ENCODE data around the gene KCTD20. TPM values are rescaled to one million over a fixed set of nuclear protein-coding genes. Genes with fewer than 3 reads are reported as not detected.

Gene KCTD20
- total and polyA plus RNA-seq, 2 of the 13 experiments (the other 11 are each of a cell fraction or from before 2014, with no cell fraction given): 52.7 to 67.1 TPM

DNA sequence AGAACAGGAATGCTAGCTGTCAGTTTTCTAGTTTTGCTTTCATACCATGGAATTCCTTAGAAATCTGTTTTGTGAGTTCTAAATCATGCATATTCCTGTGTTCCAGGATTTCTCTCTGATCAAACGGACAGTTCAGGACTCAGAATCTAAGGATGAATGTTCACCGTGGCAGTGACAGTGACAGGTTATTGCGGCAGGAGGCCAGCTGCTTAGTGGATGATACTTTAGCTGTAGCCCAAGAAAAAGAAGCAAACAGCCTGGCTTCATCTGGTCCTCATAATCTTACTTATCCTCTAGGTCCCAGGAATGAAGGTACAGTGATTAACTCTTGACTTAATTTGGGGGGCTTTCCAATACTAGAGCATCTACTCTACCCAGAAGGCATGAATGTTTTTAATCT, 27.1 kb downstream of the KCTD20 start:
- Histone ChIP-seq H3K4me2 (ENCODE audit: low read depth, low read length) (no peak overlapping the region), H3K27ac (ENCODE audit: extremely low read length, insufficient read depth, low read length) (no peak overlapping the region)
- no TSS peak for BruUV-seq (replicated peaks)

More for the DNA sequence above, 27.1 kb downstream of the KCTD20 start:
- DNase-seq (ENCODE audit: low spot score): no peak
- Histone ChIP-seq H3K9ac (ENCODE audit: insufficient read depth, low read depth, low read length) (no peak overlapping the region), H3K9me3 (ENCODE audit: low read length) (no peaks in the 10 kb centered on the region), H3K4me1 (ENCODE audit: insufficient read depth, low read length) (no peaks in the 10 kb centered on the region), H3K4me3 (replicated peaks in 1 of 3; ENCODE audit: insufficient read depth in 1 of 3, low read depth in 2 of 3, low read length in 3 of 3) (no peak overlapping the region), H3K36me3 (replicated peaks in 1 of 2; ENCODE audit: control insufficient read depth in 1 of 2, insufficient read depth in 2 of 2, low read length in 2 of 2) (peaks cover 7 to 29% of the 10 kb centered on the region in 2 experiments), H2AFZ (ENCODE audit: low read length) (no peak overlapping the region), H3K79me2 (ENCODE audit: insufficient read depth, low read length) (peaks cover 43% of the 10 kb centered on the region), H4K20me1 (ENCODE audit: insufficient read depth, low read length) (peaks cover 16% of the 10 kb centered on the region), H3K27me3 (ENCODE audit: control insufficient read depth in 1 of 2, insufficient read depth in 2 of 2, low read length in 2 of 2) (no peaks in the 10 kb centered on the region)
- 99% methylated on average over 3 of the region's 3 CpGs for WGBS (ENCODE audit: low lambda C conversion rate)
- TF ChIP-seq HOXA5 (CRISPR knock-in tag; IDR thresholded peaks at IDR 0.05) (no peak), ZBTB7A (CRISPR knock-in tag; IDR thresholded peaks at IDR 0.05) (no peak), ZNF577 (CRISPR knock-in tag; IDR thresholded peaks at IDR 0.05; ENCODE audit: borderline replicate concordance, low read depth) (no peak), YY1 (IDR thresholded peaks at IDR 0.05; ENCODE audit: insufficient read depth, insufficient replicate concordance, low read depth, low read length) (no peak)
- TF ChIP-seq, protein P1, sequence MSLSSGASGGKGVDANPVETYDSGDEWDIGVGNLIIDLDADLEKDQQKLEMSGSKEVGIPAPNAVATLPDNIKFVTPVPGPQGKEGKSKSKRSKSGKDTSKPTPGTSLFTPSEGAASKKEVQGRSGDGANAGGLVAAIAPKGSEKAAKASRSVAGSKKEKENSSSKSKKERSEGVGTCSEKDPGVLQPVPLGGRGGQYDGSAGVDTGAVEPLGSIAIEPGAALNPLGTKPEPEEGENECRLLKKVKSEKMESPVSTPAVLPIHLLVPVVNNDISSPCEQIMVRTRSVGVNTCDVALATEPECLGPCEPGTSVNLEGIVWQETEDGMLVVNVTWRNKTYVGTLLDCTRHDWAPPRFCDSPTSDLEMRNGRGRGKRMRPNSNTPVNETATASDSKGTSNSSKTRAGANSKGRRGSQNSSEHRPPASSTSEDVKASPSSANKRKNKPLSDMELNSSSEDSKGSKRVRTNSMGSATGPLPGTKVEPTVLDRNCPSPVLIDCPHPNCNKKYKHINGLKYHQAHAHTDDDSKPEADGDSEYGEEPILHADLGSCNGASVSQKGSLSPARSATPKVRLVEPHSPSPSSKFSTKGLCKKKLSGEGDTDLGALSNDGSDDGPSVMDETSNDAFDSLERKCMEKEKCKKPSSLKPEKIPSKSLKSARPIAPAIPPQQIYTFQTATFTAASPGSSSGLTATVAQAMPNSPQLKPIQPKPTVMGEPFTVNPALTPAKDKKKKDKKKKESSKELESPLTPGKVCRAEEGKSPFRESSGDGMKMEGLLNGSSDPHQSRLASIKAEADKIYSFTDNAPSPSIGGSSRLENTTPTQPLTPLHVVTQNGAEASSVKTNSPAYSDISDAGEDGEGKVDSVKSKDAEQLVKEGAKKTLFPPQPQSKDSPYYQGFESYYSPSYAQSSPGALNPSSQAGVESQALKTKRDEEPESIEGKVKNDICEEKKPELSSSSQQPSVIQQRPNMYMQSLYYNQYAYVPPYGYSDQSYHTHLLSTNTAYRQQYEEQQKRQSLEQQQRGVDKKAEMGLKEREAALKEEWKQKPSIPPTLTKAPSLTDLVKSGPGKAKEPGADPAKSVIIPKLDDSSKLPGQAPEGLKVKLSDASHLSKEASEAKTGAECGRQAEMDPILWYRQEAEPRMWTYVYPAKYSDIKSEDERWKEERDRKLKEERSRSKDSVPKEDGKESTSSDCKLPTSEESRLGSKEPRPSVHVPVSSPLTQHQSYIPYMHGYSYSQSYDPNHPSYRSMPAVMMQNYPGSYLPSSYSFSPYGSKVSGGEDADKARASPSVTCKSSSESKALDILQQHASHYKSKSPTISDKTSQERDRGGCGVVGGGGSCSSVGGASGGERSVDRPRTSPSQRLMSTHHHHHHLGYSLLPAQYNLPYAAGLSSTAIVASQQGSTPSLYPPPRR (CRISPR knock-in tag; IDR thresholded peaks at IDR 0.05; ENCODE audit: borderline replicate concordance): no peak
- TF ChIP-seq, protein P2, sequence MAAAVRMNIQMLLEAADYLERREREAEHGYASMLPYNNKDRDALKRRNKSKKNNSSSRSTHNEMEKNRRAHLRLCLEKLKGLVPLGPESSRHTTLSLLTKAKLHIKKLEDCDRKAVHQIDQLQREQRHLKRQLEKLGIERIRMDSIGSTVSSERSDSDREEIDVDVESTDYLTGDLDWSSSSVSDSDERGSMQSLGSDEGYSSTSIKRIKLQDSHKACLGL (CRISPR knock-in tag; IDR thresholded peaks at IDR 0.05): no peak
- in situ Hi-C loops (cut with HindIII; ENCODE audit: extremely low pct_ligation_motif_present, low pct_unique_long_range_greater_than_20kb): no loop called here
- ATAC-seq: no peak
- CTCF ChIA-PET (ENCODE audit: low intra/inter-chr PET ratio, low total read pairs): no interaction called here
- POLR2A ChIA-PET: no interaction called here
- intact Hi-C loops (cut with micrococcal nuclease; ENCODE audit: unreplicated experiment): no loop called here
- no peak for FAIRE-seq

Data from HepG2 (cell line).